Activated T-helper 2 cell treated with anti-CD3 and anti-CD28 coated beads, Interferon-gamma antibody, Interleukin-2, Interleukin-4, amounts not matched to agents 10 μg/mL and 5 μg/mL and 100 μg/mL, durations not matched to agents 14 hours and 24 hours and 36 hours (primary cell): ENCODE data around the gene DALRD3. TPM values are rescaled to one million over a fixed set of nuclear protein-coding genes. Genes with fewer than 3 reads are reported as not detected.

Experiments
- DNase-seq: peaks from one replicate; pipeline ENCODE4 v3.0.0; 2021; ENCODE audit warnings: low spot score
- H3K27ac Mint-ChIP-seq: one replicate; pipeline ENCODE4 v1.8.0; 2021; ENCODE audit warnings: mixed read lengths
- H3K27me3 Mint-ChIP-seq: one replicate; pipeline ENCODE4 v1.8.0; 2021; ENCODE audit warnings: low read depth, mixed read lengths
- H3K36me3 Mint-ChIP-seq: one replicate; pipeline ENCODE4 v1.8.0; 2021; ENCODE audit warnings: low read depth, mixed read lengths
- H3K4me1 Mint-ChIP-seq: one replicate; pipeline ENCODE4 v1.8.0; 2021; ENCODE audit warnings: low read depth, mixed read lengths
- H3K4me3 Mint-ChIP-seq: one replicate; pipeline ENCODE4 v1.8.0; 2021; ENCODE audit warnings: low read depth, mild to moderate bottlenecking, moderate library complexity, mixed read lengths
- H3K9me3 Mint-ChIP-seq: one replicate; pipeline ENCODE4 v1.8.0; 2021; ENCODE audit warnings: mixed read lengths
- intact Hi-C: fragments of 100-400 bp; cut with micrococcal nuclease; formaldehyde crosslinking; loops from one replicate; pipeline ENCODE4 v1.15.1; 2023
- total RNA-seq: library from RNA; stranded (reverse); gene quantifications from 2 replicates; pipeline ENCODE4 v1.2.3, GENCODE V29; 2022

DALRD3 gene
- total RNA-seq: 30.4 and 30.5 TPM in 2 replicates

- Mint-ChIP-seq H3K9me3 (no peaks in the 10 kb centered on the region), H3K36me3 (peaks cover 38% of the 10 kb centered on the region), H3K4me1 (peaks cover 9% of the 10 kb centered on the region), H3K4me3 (peak within 1 kb of the TSS; percentile 95), H3K27ac (peak within 1 kb of the TSS; percentile 83), H3K27me3 (no peaks in the 10 kb centered on the region)
- intact Hi-C loops: no loop called here
- DNase-seq: peak; percentile 68
Observed at GRCh38 chr3:49017971-49018706, at the start of gene DALRD3. DALRD3 (minus strand) TSS chr3:49018580; CDS start chr3:49018564, 16 bp downstream.

GRCh38 chr3:49058011-49058410 is 39.6 kb upstream of the DALRD3 start:
- intact Hi-C loops: no loop called here
- no peak overlapping the region for H3K4me3 Mint-ChIP-seq
- DNase-seq: no peak
- no peaks in the 10 kb centered on the region for H3K9me3 Mint-ChIP-seq
- H3K27ac Mint-ChIP-seq: no peak overlapping the region
- no peaks in the 10 kb centered on the region for H3K4me1 Mint-ChIP-seq
- no peaks in the 10 kb centered on the region for H3K27me3 Mint-ChIP-seq
- H3K36me3 Mint-ChIP-seq: peaks cover 44% of the 10 kb centered on the region

- Mint-ChIP-seq H3K4me3 (no peak overlapping the region), H3K27ac (no peak overlapping the region), H3K36me3 (peaks cover 48% of the 10 kb centered on the region), H3K4me1 (no peaks in the 10 kb centered on the region), H3K27me3 (no peaks in the 10 kb centered on the region), H3K9me3 (no peaks in the 10 kb centered on the region)
- intact Hi-C loops: no loop called here
- no peak for DNase-seq
Observed at GRCh38 chr3:49057268-49057667, 38.9 kb upstream of the DALRD3 start.

GRCh38 chr3:49054344-49054862 is 36.0 kb upstream of the DALRD3 start:
- Mint-ChIP-seq H3K36me3 (peaks cover 63% of the 10 kb centered on the region), H3K9me3 (no peaks in the 10 kb centered on the region), H3K27me3 (no peaks in the 10 kb centered on the region), H3K27ac (no peak overlapping the region), H3K4me3 (no peak overlapping the region), H3K4me1 (no peaks in the 10 kb centered on the region)
- intact Hi-C loops: no loop called here
- no peak for DNase-seq

- intact Hi-C loops: no loop called here
- no peak overlapping the region for H3K27ac Mint-ChIP-seq
- H3K36me3 Mint-ChIP-seq: peaks cover 67% of the 10 kb centered on the region
- no peak for DNase-seq
- H3K4me1 Mint-ChIP-seq: no peaks in the 10 kb centered on the region
- no peaks in the 10 kb centered on the region for H3K27me3 Mint-ChIP-seq
- no peaks in the 10 kb centered on the region for H3K9me3 Mint-ChIP-seq
- no peak overlapping the region for H3K4me3 Mint-ChIP-seq
Observed at GRCh38 chr3:49053543-49053942, 35.2 kb upstream of the DALRD3 start.

- H3K9me3 Mint-ChIP-seq: no peaks in the 10 kb centered on the region
- no peaks in the 10 kb centered on the region for H3K4me1 Mint-ChIP-seq
- no peak overlapping the region for H3K4me3 Mint-ChIP-seq
- intact Hi-C loops: no loop called here
- no peaks in the 10 kb centered on the region for H3K27me3 Mint-ChIP-seq
- H3K36me3 Mint-ChIP-seq: peaks cover 59% of the 10 kb centered on the region
- no peak overlapping the region for H3K27ac Mint-ChIP-seq
- no peak for DNase-seq
Observed at GRCh38 chr3:49035281-49035680, 16.9 kb upstream of the DALRD3 start.

- intact Hi-C loops: no loop called here
- Mint-ChIP-seq H3K27me3 (no peaks in the 10 kb centered on the region), H3K4me1 (peaks cover 4% of the 10 kb centered on the region), H3K4me3 (no peak overlapping the region), H3K27ac (no peak overlapping the region), H3K36me3 (peaks cover 61% of the 10 kb centered on the region), H3K9me3 (no peaks in the 10 kb centered on the region)
- DNase-seq: no peak
Observed at GRCh38 chr3:49034650-49035049, 16.3 kb upstream of the DALRD3 start.

GRCh38 chr3:49032646-49033304 is 14.4 kb upstream of the DALRD3 start:
- H3K27ac Mint-ChIP-seq: no peak overlapping the region
- intact Hi-C loops: no loop called here
- H3K4me1 Mint-ChIP-seq: peaks cover 15% of the 10 kb centered on the region
- peaks cover 76% of the 10 kb centered on the region for H3K36me3 Mint-ChIP-seq
- H3K27me3 Mint-ChIP-seq: no peaks in the 10 kb centered on the region
- no peak for DNase-seq
- H3K9me3 Mint-ChIP-seq: no peaks in the 10 kb centered on the region
- no peak overlapping the region for H3K4me3 Mint-ChIP-seq

GRCh38 chr3:49030321-49030720 is 11.9 kb upstream of the DALRD3 start:
- H3K9me3 Mint-ChIP-seq: no peaks in the 10 kb centered on the region
- no peak overlapping the region for H3K4me3 Mint-ChIP-seq
- DNase-seq: no peak
- peaks cover 88% of the 10 kb centered on the region for H3K36me3 Mint-ChIP-seq
- H3K27ac Mint-ChIP-seq: no peak overlapping the region
- no peaks in the 10 kb centered on the region for H3K27me3 Mint-ChIP-seq
- peaks cover 26% of the 10 kb centered on the region for H3K4me1 Mint-ChIP-seq
- intact Hi-C loops: no loop called here

GRCh38 chr3:49029563-49029884 is 11.1 kb upstream of the DALRD3 start:
- peaks cover 30% of the 10 kb centered on the region for H3K4me1 Mint-ChIP-seq
- peak overlapping the region; percentile 90 for H3K4me3 Mint-ChIP-seq
- no peak for DNase-seq
- H3K27ac Mint-ChIP-seq: peak overlapping the region; percentile 94
- H3K9me3 Mint-ChIP-seq: no peaks in the 10 kb centered on the region
- H3K36me3 Mint-ChIP-seq: peaks cover 88% of the 10 kb centered on the region
- intact Hi-C loops: loop anchor here (1.0 to 10.0 kb wide), 3 partner anchors 8 to 385 kb away; partner anchors contain the start of genes QRICH1, RHOA and TCTA
- no peaks in the 10 kb centered on the region for H3K27me3 Mint-ChIP-seq

- peak; percentile 91 for DNase-seq
- Mint-ChIP-seq H3K9me3 (no peaks in the 10 kb centered on the region), H3K36me3 (peaks cover 90% of the 10 kb centered on the region), H3K27me3 (no peaks in the 10 kb centered on the region), H3K4me3 (peak within 1 kb of the TSS; percentile 90), H3K27ac (peak within 1 kb of the TSS; percentile 94), H3K4me1 (peaks cover 34% of the 10 kb centered on the region)
- intact Hi-C loops: loop anchor here (1.0 to 10.0 kb wide), 3 partner anchors 8 to 386 kb away; partner anchors contain the start of genes QRICH1, RHOA and TCTA
Observed at GRCh38 chr3:49028673-49029562, 10.5 kb upstream of the DALRD3 start, which contains the start of gene IMPDH2. IMPDH2 (minus strand) TSS chr3:49029398; CDS start chr3:49029350, 48 bp downstream.

GRCh38 chr3:49028298-49028672 is 9.9 kb upstream of the DALRD3 start:
- H3K27me3 Mint-ChIP-seq: no peaks in the 10 kb centered on the region
- peaks cover 38% of the 10 kb centered on the region for H3K4me1 Mint-ChIP-seq
- peak; percentile 8 for DNase-seq
- H3K4me3 Mint-ChIP-seq: peak overlapping the region; percentile 90
- intact Hi-C loops: loop anchor here (2.0 to 10.0 kb wide), 2 partner anchors 67 to 387 kb away; partner anchors contain the start of genes QRICH1, RHOA and TCTA
- H3K36me3 Mint-ChIP-seq: peaks cover 93% of the 10 kb centered on the region
- H3K9me3 Mint-ChIP-seq: no peaks in the 10 kb centered on the region
- peak overlapping the region; percentile 94 for H3K27ac Mint-ChIP-seq
